ENCODE data around the gene KIRREL3.

The KIRREL3 gene

DNA sequence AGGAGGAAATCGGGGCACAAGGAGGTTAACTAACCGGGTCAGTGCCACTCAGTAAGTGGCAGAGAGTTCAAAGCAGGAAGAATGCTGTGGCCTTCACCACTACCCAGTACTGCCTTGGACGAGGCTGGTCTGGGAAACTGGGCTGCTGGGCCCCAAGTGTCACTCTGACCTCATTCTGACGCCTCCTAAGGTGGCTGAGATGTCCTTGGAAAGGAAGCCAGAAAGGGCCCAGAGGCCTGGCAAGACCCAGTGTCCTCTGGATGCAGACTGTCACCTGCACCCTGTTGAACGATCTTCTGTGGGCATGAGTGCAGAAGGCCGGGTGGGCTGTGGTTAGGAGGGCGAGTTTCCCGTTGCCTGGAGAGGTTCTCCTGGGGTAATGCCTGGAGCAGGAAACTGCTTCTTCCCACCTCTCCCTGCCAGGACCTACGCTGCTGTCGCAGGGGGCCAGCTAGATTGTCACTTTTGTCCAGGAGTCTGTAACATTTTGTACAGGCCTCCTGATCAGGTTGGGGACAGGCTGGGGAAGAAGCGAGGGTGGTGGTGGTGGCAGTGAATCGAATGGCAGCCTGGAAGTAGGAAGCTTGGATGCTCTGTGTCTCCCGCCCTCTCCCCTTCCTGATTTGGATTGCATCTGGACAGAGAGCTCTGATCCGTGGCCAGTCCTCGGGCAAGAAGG lies 540.0 kb downstream of the KIRREL3 start:
- Histone ChIP-seq H2AFZ (ENCODE audit: low read depth, low read length) (no peak overlapping the region), H3K36me3 (replicated peaks; ENCODE audit: low read depth, low read length) (no peaks in the 10 kb centered on the region), H3K27me3 (ENCODE audit: low read depth, low read length) (peaks cover 40% of the 10 kb centered on the region), H3K9me3 (ENCODE audit: insufficient read depth, low read length) (no peaks in the 10 kb centered on the region), H3K4me1 (ENCODE audit: low read length) (peaks cover 15% of the 10 kb centered on the region), H4K20me1 (ENCODE audit: insufficient read depth, low read length) (no peaks in the 10 kb centered on the region), H3K27ac (ENCODE audit: low read length) (no peak overlapping the region), H3K4me3 (ENCODE audit: low read length) (no peak overlapping the region), H3K79me2 (ENCODE audit: low read length) (no peaks in the 10 kb centered on the region), H3K9ac (ENCODE audit: low read length) (no peak overlapping the region), H3K4me2 (ENCODE audit: low read length) (no peak overlapping the region)
- TF ChIP-seq, protein P1, sequence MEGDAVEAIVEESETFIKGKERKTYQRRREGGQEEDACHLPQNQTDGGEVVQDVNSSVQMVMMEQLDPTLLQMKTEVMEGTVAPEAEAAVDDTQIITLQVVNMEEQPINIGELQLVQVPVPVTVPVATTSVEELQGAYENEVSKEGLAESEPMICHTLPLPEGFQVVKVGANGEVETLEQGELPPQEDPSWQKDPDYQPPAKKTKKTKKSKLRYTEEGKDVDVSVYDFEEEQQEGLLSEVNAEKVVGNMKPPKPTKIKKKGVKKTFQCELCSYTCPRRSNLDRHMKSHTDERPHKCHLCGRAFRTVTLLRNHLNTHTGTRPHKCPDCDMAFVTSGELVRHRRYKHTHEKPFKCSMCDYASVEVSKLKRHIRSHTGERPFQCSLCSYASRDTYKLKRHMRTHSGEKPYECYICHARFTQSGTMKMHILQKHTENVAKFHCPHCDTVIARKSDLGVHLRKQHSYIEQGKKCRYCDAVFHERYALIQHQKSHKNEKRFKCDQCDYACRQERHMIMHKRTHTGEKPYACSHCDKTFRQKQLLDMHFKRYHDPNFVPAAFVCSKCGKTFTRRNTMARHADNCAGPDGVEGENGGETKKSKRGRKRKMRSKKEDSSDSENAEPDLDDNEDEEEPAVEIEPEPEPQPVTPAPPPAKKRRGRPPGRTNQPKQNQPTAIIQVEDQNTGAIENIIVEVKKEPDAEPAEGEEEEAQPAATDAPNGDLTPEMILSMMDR (IDR thresholded peaks at IDR 0.05; ENCODE audit: low read depth, low read length): no peak
- TF ChIP-seq EZH2phosphoT487 (IDR thresholded peaks at IDR 0.05; ENCODE audit: low read depth): no peak

DNA sequence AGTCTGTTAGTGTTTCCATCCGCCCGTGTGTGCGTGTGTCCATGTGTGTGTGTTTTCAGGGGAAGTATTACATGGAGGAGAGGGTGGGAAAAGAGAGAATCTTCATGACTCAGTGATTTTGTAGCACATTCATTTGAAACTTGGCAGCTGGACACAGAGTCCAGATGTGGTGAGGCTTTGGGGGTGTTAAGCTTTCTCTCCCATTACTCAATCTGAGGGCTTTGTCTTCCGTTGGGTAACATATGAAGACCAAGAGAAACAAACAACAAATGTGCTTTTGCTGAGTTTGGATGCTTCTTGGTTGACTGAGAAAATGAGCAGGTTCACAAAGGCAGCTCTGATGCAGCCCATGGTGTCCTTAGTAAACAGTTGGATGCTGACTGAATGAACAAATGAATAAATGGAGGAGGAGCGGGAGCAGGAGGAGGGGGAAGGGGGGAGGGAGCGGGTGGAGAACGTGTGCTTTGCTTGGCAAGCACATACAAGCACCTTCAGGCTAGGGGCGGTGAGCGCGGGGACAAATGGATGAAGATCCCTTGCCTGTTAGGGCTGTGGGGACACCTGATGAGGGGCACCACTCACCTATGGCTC lies 540.8 kb downstream of the KIRREL3 start:
- Histone ChIP-seq H3K4me1 (ENCODE audit: low read length) (peaks cover 7% of the 10 kb centered on the region), H4K20me1 (ENCODE audit: insufficient read depth, low read length) (no peaks in the 10 kb centered on the region), H2AFZ (ENCODE audit: low read depth, low read length) (no peak overlapping the region), H3K27ac (ENCODE audit: low read length) (no peak overlapping the region), H3K4me3 (ENCODE audit: low read length) (no peak overlapping the region), H3K27me3 (ENCODE audit: low read depth, low read length) (peaks cover 35% of the 10 kb centered on the region), H3K79me2 (ENCODE audit: low read length) (no peaks in the 10 kb centered on the region), H3K9me3 (ENCODE audit: insufficient read depth, low read length) (no peaks in the 10 kb centered on the region), H3K36me3 (replicated peaks; ENCODE audit: low read depth, low read length) (no peaks in the 10 kb centered on the region), H3K4me2 (ENCODE audit: low read length) (no peak overlapping the region), H3K9ac (ENCODE audit: low read length) (no peak overlapping the region)
- no peak for TF ChIP-seq EZH2phosphoT487 (IDR thresholded peaks at IDR 0.05; ENCODE audit: low read depth)
- TF ChIP-seq, protein P1 (IDR thresholded peaks at IDR 0.05; ENCODE audit: low read depth, low read length): no peak

DNA sequence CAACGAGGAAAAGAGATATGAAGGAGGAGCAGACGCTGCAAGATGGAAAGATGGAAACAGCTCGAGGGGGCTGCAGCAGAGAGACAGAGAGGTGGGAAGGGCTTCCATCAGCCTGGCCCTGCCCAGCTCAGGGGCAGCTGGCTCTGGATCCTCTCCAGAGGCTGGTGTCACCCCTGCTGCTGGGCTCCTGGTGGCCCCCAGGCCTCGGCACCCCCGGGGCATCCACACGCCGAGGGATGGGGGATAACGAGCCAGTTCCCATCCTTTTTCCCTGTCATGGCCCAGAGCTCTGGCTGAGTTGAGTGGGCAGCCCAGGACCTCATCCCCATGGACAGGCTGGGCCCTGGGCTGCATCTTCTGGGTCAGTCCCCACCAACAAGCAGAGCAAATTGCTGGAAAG lies 542.8 kb downstream of the KIRREL3 start:
- TF ChIP-seq, protein P1 (IDR thresholded peaks at IDR 0.05; ENCODE audit: low read depth, low read length): no peak
- no peak for TF ChIP-seq EZH2phosphoT487 (IDR thresholded peaks at IDR 0.05; ENCODE audit: low read depth)
- no peaks in the 10 kb centered on the region for H3K36me3 ChIP-seq (replicated peaks; ENCODE audit: low read depth, low read length)
- H3K4me2 ChIP-seq (ENCODE audit: low read length): no peak overlapping the region
- no peak overlapping the region for H3K27ac ChIP-seq (ENCODE audit: low read length)
- H3K79me2 ChIP-seq (ENCODE audit: low read length): no peaks in the 10 kb centered on the region
- no peak overlapping the region for H2AFZ ChIP-seq (ENCODE audit: low read depth, low read length)
- H3K4me1 ChIP-seq (ENCODE audit: low read length): peaks cover 4% of the 10 kb centered on the region; the same call in 1 of the 2 replicates
- no peaks in the 10 kb centered on the region for H3K9me3 ChIP-seq (ENCODE audit: insufficient read depth, low read length)
- H3K4me3 ChIP-seq (ENCODE audit: low read length): no peak overlapping the region
- H3K9ac ChIP-seq (ENCODE audit: low read length): no peak overlapping the region
- no peaks in the 10 kb centered on the region for H4K20me1 ChIP-seq (ENCODE audit: insufficient read depth, low read length)
- H3K27me3 ChIP-seq (ENCODE audit: low read depth, low read length): peaks cover 32% of the 10 kb centered on the region

DNA sequence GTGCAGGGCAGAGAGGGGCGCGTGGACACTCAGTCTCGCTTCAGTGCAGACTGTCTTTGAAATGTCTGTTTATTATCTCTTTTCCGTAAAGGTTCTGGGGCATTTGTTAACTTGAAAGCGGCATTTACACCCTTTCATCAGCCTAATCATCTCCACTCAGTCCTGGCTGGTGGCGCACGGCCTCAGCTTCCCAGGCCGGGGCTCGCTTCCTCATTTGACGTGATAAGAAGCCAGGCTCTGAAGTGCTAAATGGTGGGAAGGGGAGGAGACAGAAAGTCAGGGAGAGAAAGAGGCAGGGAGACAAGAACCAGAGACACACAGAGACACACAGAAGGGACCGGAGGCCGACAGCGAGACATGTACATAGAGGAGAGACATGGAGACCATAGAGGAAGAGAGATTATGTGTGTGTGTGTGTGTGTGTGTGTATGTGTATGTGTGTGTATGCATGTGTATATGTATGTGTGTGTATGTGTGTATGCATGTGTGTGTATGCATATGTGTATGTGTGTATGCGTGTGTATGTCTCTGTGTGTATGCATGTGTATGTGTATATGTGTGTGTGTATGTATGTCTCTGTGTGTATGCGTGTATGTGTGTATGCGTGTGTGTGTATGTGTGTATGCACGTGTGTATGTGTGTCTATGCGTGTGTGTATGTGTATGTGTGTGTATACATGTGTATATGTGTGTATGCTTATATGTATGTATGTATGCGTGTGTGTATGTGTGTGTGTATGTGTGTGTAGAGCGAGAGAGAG lies 543.6 kb downstream of the KIRREL3 start:
- H3K4me2 ChIP-seq (ENCODE audit: low read length): no peak overlapping the region
- no peaks in the 10 kb centered on the region for H4K20me1 ChIP-seq (ENCODE audit: insufficient read depth, low read length)
- H3K9me3 ChIP-seq (ENCODE audit: insufficient read depth, low read length): no peaks in the 10 kb centered on the region
- no peaks in the 10 kb centered on the region for H3K36me3 ChIP-seq (replicated peaks; ENCODE audit: low read depth, low read length)
- H3K79me2 ChIP-seq (ENCODE audit: low read length): no peaks in the 10 kb centered on the region
- no peak for TF ChIP-seq EZH2phosphoT487 (IDR thresholded peaks at IDR 0.05; ENCODE audit: low read depth)
- TF ChIP-seq, protein P1 (IDR thresholded peaks at IDR 0.05; ENCODE audit: low read depth, low read length): no peak
- peaks cover 4% of the 10 kb centered on the region; the same call in 1 of the 2 replicates for H3K4me1 ChIP-seq (ENCODE audit: low read length)
- H3K27me3 ChIP-seq (ENCODE audit: low read depth, low read length): peaks cover 32% of the 10 kb centered on the region
- H3K4me3 ChIP-seq (ENCODE audit: low read length): no peak overlapping the region
- H3K27ac ChIP-seq (ENCODE audit: low read length): no peak overlapping the region
- no peak overlapping the region for H3K9ac ChIP-seq (ENCODE audit: low read length)
- H2AFZ ChIP-seq (ENCODE audit: low read depth, low read length): no peak overlapping the region
